CD4-positive, alpha-beta T cell treated with Interferon alpha-2 for 1 hour (primary cell): ENCODE results near the gene ACADVL.
"Not testable (repeated sequence)": the region's sequence is repeated elsewhere in the genome, so short reads cannot be mapped to it uniquely, and the experiment has no call there.

Source experiments
- DNase-seq, 2 donors: peaks; one replicate each; pipeline ENCODE4 v3.0.0-alpha.2; 2020 to 2022

Gene ACADVL

GRCh38 chr17:7235693-7236665 lies 16.2 kb downstream of the ACADVL start:
- no peak for DNase-seq

- DNase-seq: no peak
These were observed 17.1 kb downstream of the ACADVL start for GRCh38 chr17:7236808-7237207.

- no peak for DNase-seq
These were observed 17.6 kb downstream of the ACADVL start for GRCh38 chr17:7237266-7237760.

- peak; percentile 83 to 88 for DNase-seq
These were observed 18.2 kb downstream of the ACADVL start for GRCh38 chr17:7237761-7238419.

GRCh38 chr17:7238420-7239090 lies 18.8 kb downstream of the ACADVL start:
- peak; percentile 45 to 53 for DNase-seq

- peak; percentile 99 for DNase-seq
These were observed 19.6 kb downstream of the ACADVL start, which contains the start of gene PHF23 for GRCh38 chr17:7239091-7240027. Gene PHF23, minus strand, starts transcription at chr17:7239457. Its CDS starts 178 bp downstream, at chr17:7239279.

GRCh38 chr17:7240375-7240774 lies 20.6 kb downstream of the ACADVL start:
- no peak for DNase-seq

- DNase-seq: no peak
These were observed 21.5 kb downstream of the ACADVL start for GRCh38 chr17:7241090-7241733.

GRCh38 chr17:7241783-7242716 lies 22.3 kb downstream of the ACADVL start, which contains the start of gene GABARAP:
Gene GABARAP, minus strand, starts transcription at chr17:7242449. Its CDS starts 119 bp downstream, at chr17:7242330.
- peak; percentile 89 to 94 for DNase-seq

- DNase-seq: peak; percentile 92 to 95
These were observed 23.1 kb downstream of the ACADVL start for GRCh38 chr17:7242717-7243452.

GRCh38 chr17:7243453-7243729 lies 23.7 kb downstream of the ACADVL start:
- no peak for DNase-seq

- not testable (repeated sequence) for DNase-seq
These were observed 24.1 kb downstream of the ACADVL start for GRCh38 chr17:7243838-7244237.

- no peak for DNase-seq
These were observed 27.0 kb downstream of the ACADVL start for GRCh38 chr17:7246779-7247178.

GRCh38 chr17:7248796-7249195 lies 29.1 kb downstream of the ACADVL start:
- DNase-seq: no peak

- no peak for DNase-seq
These were observed 29.5 kb downstream of the ACADVL start for GRCh38 chr17:7249214-7249613.

GRCh38 chr17:7249830-7250229 lies 30.1 kb downstream of the ACADVL start:
- no peak for DNase-seq

- peak; percentile 47 to 66 for DNase-seq
These were observed 31.2 kb downstream of the ACADVL start for GRCh38 chr17:7250695-7251627.

- DNase-seq: peak; percentile 99
These were observed 32.0 kb downstream of the ACADVL start, which contains the start of gene CTDNEP1 for GRCh38 chr17:7251661-7252175. Gene CTDNEP1, minus strand, starts transcription at chr17:7251734. Its CDS starts 438 bp downstream, at chr17:7251296.
